Testis (tissue), 2 donors: Measurements from ENCODE around the gene DYNC1I1.

ENCODE experiments used
- CTCF ChIP-seq, 3 experiments: fragments of 450-650 bp in 2 of 3; fragments of 200-600 bp in 1 of 3; sonication (generic) in 1 of 3; IDR thresholded peaks; one replicate each; pipeline ENCODE4 v1.5.1; 2016 to 2019; ENCODE audit warnings: antibody characterized with exemption in 3 of 3, mild to moderate bottlenecking in 2 of 3, moderate library complexity in 1 of 3
- POLR2A ChIP-seq: fragments of 450-650 bp; IDR thresholded peaks from one replicate; pipeline ENCODE4 v1.6.1; 2017; ENCODE audit warnings: antibody characterized with exemption, mild to moderate bottlenecking, moderate library complexity

DNA sequence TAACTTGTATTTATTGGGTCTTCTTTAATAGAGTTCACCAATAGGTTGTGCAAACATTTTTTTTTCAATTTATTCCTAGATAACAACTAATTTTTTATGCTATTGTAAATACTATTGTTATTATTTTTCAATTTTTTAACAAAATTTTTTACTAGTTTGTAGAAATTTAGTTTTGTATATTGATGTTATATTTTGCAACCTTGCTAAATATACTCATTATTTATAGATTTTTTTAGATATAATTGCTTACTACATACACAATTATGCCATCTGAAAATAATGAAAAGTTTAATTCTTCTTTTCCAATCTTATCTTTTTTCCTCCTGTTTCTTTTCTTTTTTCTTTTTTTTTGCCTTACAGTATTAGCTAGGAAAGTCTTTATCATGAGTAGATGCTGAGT, 332.6 kb downstream of the DYNC1I1 start:
- TF ChIP-seq POLR2A (no peak), CTCF (IDR thresholded peaks at IDR 0.05) (no peak)
